ENCODE measurements around the gene SLC30A9.

- no peak for TF ChIP-seq REST (tag by site-specific recombination; IDR thresholded peaks at IDR 0.05)
- no peak for TF ChIP-seq ATF2 (tag by site-specific recombination; IDR thresholded peaks at IDR 0.05; ENCODE audit: low read depth)
- no peak for TF ChIP-seq ZFP37 (tag by site-specific recombination; IDR thresholded peaks at IDR 0.05)
- no peak for TF ChIP-seq GLIS2 (tag by site-specific recombination; IDR thresholded peaks at IDR 0.05)
- no peak for TF ChIP-seq ZNF423 (tag by site-specific recombination; IDR thresholded peaks at IDR 0.05)
- TF ChIP-seq ZNF184 (tag by site-specific recombination; IDR thresholded peaks at IDR 0.05) = no peak
- TF ChIP-seq CTCF (tag by site-specific recombination; IDR thresholded peaks at IDR 0.05) = no peak
- TF ChIP-seq ZNF24 (tag by site-specific recombination; IDR thresholded peaks at IDR 0.05) = no peak
- TF ChIP-seq ZNF580 (tag by site-specific recombination; IDR thresholded peaks at IDR 0.05) = no peak
Measured at GRCh38 chr4:42112846-42113245, 122.5 kb downstream of the SLC30A9 start.

Measured in HEK293 (cell line).